Mammary epithelial cell (primary cell): ENCODE measurements around the gene PFDN4.

Source experiments
- EZH2 ChIP-seq: IDR thresholded peaks from 2 replicates; pipeline ENCODE4 v1.6.1; 2012; ENCODE audit warnings: low read length, inconsistent platforms, borderline replicate concordance
- TF ChIP-seq, protein P1 (sequence below), 2 donors: IDR thresholded peaks in 1 of 2; conservative IDR thresholded peaks in 1 of 2; 2 replicates each; pipeline ENCODE4 v1.5.1; 2011 to 2012; ENCODE audit warnings: inconsistent platforms in 2 of 2, low read length in 2 of 2, mild to moderate bottlenecking in 2 of 2, control low read depth in 1 of 2, low read depth in 1 of 2; ENCODE audit not compliant: insufficient read depth in 1 of 2; ENCODE audit errors: extremely low read depth in 1 of 2

- no peak for TF ChIP-seq EZH2
- TF ChIP-seq, protein P1, sequence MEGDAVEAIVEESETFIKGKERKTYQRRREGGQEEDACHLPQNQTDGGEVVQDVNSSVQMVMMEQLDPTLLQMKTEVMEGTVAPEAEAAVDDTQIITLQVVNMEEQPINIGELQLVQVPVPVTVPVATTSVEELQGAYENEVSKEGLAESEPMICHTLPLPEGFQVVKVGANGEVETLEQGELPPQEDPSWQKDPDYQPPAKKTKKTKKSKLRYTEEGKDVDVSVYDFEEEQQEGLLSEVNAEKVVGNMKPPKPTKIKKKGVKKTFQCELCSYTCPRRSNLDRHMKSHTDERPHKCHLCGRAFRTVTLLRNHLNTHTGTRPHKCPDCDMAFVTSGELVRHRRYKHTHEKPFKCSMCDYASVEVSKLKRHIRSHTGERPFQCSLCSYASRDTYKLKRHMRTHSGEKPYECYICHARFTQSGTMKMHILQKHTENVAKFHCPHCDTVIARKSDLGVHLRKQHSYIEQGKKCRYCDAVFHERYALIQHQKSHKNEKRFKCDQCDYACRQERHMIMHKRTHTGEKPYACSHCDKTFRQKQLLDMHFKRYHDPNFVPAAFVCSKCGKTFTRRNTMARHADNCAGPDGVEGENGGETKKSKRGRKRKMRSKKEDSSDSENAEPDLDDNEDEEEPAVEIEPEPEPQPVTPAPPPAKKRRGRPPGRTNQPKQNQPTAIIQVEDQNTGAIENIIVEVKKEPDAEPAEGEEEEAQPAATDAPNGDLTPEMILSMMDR (conservative IDR thresholded peaks at IDR 0.05 in 1 of 2, IDR thresholded peaks at IDR 0.05 in 1 of 2; ENCODE audit: extremely low read depth in 1 of 2, insufficient read depth in 1 of 2, low read depth in 1 of 2, low read length in 2 of 2), result no peak
These were observed 27.9 kb upstream of the PFDN4 start for GRCh38 chr20:54179946-54180345.
